ENCODE measurements around the gene BEAN1. TPM values are rescaled to one million over a fixed set of nuclear protein-coding genes. Genes with fewer than 3 reads are reported as not detected.

The BEAN1 gene
- total RNA-seq, 1 donor from 2014 or later, result 0.87 TPM

DNA sequence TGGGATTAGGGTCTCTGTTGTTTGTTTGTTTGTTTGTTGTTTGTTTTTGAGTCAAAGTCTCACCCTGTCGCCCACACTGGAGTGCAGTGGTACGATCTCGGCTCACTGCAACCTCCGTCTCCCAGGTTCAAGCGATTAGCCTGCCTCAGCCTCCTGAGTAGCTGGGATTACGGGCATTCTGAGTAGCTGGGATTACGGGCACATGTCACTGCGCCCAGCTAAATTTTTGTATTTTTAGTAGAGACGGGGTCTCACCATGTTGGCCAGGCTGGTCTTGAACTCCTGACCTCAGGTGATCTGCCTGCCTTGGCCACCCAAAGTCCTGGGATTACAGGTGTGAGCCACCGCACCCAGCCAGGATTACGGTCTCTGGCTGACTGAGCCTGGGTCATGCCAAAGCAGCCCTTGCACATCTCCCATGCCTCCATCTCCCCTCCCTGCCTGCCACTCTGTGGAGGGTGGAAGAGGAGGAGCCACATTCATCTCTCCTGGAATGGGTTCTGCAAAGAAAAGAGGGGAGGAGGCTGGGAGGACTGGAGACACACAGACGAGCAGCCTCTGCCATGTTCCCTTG is 59.2 kb downstream of the BEAN1 start:
- no peaks in the 10 kb centered on the region for H3K9me3 ChIP-seq
- H3K36me3 ChIP-seq, result no peaks in the 10 kb centered on the region
- TF ChIP-seq, protein P1, sequence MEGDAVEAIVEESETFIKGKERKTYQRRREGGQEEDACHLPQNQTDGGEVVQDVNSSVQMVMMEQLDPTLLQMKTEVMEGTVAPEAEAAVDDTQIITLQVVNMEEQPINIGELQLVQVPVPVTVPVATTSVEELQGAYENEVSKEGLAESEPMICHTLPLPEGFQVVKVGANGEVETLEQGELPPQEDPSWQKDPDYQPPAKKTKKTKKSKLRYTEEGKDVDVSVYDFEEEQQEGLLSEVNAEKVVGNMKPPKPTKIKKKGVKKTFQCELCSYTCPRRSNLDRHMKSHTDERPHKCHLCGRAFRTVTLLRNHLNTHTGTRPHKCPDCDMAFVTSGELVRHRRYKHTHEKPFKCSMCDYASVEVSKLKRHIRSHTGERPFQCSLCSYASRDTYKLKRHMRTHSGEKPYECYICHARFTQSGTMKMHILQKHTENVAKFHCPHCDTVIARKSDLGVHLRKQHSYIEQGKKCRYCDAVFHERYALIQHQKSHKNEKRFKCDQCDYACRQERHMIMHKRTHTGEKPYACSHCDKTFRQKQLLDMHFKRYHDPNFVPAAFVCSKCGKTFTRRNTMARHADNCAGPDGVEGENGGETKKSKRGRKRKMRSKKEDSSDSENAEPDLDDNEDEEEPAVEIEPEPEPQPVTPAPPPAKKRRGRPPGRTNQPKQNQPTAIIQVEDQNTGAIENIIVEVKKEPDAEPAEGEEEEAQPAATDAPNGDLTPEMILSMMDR (IDR thresholded peaks at IDR 0.05), result no peak
- ATAC-seq (no peak), DNase-seq (no peak)
- intact Hi-C loops (cut with DNase I), result loop anchor here (10.0 kb wide), 1 partner anchor 81 kb away; no protein-coding TSS in a partner anchor
- H3K27me3 ChIP-seq, result no peaks in the 10 kb centered on the region
- H3K4me1 ChIP-seq, result peaks cover 12% of the 10 kb centered on the region
- H3K4me3 ChIP-seq, result no peak overlapping the region
- H3K27ac ChIP-seq, result peak overlapping the region; percentile 63

DNA sequence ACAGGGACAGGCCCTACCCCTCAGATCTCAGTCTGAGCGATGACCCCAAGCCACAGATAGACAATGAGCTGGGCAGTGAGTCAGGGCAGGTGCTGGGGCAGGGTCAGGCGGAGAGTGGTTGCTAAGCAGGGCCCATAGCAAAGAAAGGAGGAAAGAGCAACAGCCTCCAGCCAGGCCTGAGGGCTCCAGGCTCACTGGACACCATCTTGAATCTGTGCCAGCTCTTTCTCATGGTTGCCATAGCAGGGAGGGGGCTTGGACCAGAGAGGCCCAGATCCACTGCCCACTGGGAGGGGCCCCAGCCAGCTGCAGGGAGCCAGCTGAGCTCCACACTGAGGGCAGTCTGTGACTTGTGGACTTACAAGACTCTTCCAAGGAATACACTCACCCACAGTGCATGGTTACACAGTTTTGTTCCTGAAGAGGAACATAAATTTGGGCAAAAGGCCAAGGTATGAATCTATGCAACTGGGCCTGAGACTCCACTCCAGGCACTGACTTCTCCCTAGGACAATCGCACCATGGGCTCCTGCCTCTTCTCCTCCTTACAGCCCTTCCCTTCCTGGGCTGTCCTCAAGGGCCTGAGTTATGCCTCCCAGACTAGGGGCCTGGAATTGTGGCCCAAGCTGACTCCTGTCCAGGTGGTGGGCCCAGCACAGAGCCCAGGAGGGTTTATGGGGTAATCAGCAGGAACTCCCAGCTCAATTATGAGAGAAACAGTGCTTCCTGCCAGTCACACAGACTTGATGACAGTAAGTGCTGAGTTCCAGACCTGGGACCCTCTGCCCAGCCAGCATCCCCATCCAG is 59.9 kb downstream of the BEAN1 start:
- Histone ChIP-seq H3K27ac (peak overlapping the region; percentile 63), H3K9me3 (no peaks in the 10 kb centered on the region), H3K4me3 (no peak overlapping the region), H3K4me1 (peaks cover 12% of the 10 kb centered on the region), H3K27me3 (no peaks in the 10 kb centered on the region), H3K36me3 (no peaks in the 10 kb centered on the region)
- TF ChIP-seq, protein P1 (IDR thresholded peaks at IDR 0.05), result no peak
- ATAC-seq (peak; percentile 63), DNase-seq (no peak)
- intact Hi-C loops (cut with DNase I), result loop anchor here (10.0 kb wide), 1 partner anchor 82 kb away; no protein-coding TSS in a partner anchor

DNA sequence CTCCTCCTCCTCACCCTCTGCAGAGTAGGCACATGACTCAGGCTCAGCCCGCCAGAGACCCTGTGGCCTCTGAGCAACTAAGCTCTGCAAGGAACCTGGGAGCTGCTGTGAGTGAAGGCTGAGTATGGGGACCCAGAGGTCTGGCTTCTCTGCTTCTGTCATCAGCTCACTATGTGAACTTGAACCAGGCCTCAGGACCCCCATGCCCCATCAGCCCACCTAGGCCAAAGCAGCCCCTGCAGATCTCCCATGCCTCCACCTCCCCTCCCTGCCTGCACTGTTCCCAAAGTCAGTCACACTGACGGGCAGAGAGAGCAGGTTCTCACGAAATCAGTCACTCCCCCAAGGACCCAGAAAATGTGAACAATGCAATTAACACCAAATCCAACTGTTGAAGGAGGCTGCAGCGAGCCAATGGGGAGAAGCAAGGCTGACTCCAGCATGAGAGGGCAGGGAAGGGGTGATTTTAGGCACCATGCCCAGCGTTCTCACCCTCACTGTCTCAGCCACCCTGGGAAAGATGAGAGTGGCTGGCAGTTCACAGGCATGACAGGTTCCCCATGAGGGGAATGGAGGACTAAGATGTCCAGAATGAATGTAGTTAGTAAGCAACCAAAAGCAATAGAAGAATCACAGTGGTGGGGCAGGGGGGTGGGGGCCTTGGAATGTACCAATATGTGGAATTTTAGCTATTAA is 60.6 kb downstream of the BEAN1 start:
- H3K27ac ChIP-seq, result peak overlapping the region; percentile 63
- peaks cover 12% of the 10 kb centered on the region for H3K4me1 ChIP-seq
- no peaks in the 10 kb centered on the region for H3K9me3 ChIP-seq
- DNase-seq (no peak), ATAC-seq (no peak)
- intact Hi-C loops (cut with DNase I), result loop anchor here (10.0 kb wide), 1 partner anchor 83 kb away; no protein-coding TSS in a partner anchor
- TF ChIP-seq, protein P1 (IDR thresholded peaks at IDR 0.05), result no peak
- H3K4me3 ChIP-seq, result no peak overlapping the region
- H3K36me3 ChIP-seq, result no peaks in the 10 kb centered on the region
- H3K27me3 ChIP-seq, result no peaks in the 10 kb centered on the region

DNA sequence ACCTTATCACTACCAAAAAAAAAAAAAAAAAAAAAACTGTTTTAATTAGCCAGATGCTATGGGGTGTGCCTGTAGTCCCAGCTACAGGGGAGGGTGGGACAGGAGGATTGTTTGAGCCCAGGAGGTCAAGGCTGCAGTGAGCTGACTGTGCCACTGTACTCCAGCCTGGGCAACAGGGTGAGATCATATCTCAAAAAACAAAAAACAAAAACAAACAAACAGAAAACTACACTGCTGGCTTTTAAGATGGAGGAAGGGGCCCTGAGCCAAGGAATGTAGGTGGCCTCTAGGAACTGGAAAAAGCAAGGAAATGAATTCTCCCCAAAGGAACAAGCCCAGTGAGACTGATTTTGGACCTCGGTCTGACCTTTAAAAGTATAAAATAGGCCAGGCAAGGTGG is 61.4 kb downstream of the BEAN1 start:
- TF ChIP-seq, protein P1 (IDR thresholded peaks at IDR 0.05), result no peak
- H3K4me1 ChIP-seq, result peaks cover 12% of the 10 kb centered on the region
- no peaks in the 10 kb centered on the region for H3K9me3 ChIP-seq
- ATAC-seq (no peak), DNase-seq (no peak)
- no peak overlapping the region for H3K27ac ChIP-seq
- no peaks in the 10 kb centered on the region for H3K27me3 ChIP-seq
- intact Hi-C loops (cut with DNase I), result loop anchor here (10.0 kb wide), 1 partner anchor 84 kb away; no protein-coding TSS in a partner anchor
- H3K36me3 ChIP-seq, result no peaks in the 10 kb centered on the region
- H3K4me3 ChIP-seq, result no peak overlapping the region

DNA sequence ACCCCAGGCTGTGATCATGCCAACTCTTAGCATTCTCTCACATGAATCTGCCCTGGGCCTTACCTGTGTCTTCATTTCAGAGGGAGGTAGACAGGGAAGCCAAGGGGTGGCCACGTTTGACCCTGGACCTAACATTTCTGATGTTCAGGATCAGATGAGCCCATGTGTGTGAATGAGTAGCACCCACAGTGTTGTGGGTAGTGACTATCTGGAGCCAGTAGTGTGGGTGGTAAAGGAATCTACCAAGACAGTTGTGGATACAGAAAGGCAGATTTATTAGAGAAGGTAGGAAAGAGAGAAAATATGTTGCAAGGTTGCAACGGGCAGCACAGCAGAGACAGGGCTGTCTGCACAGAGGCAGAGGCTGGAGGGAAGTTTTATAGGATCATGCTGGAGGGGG is 62.3 kb downstream of the BEAN1 start:
- DNase-seq (no peak), ATAC-seq (no peak)
- H3K36me3 ChIP-seq, result no peaks in the 10 kb centered on the region
- H3K4me3 ChIP-seq, result no peak overlapping the region
- intact Hi-C loops (cut with DNase I), result loop anchor here (10.0 kb wide), 1 partner anchor 85 kb away; no protein-coding TSS in a partner anchor
- peaks cover 12% of the 10 kb centered on the region for H3K4me1 ChIP-seq
- TF ChIP-seq, protein P1 (IDR thresholded peaks at IDR 0.05), result no peak
- H3K27ac ChIP-seq, result no peak overlapping the region
- H3K27me3 ChIP-seq, result no peaks in the 10 kb centered on the region
- no peaks in the 10 kb centered on the region for H3K9me3 ChIP-seq
